OCI-LY7 (cell line): ENCODE data around the gene NFATC1. TPM values are rescaled to one million over a fixed set of nuclear protein-coding genes. Genes with fewer than 3 reads are reported as not detected.

Source experiments
- BruUV-seq: library from RNA; stranded (reverse); fragments of 400-500 nt; replicated peaks from 2 replicates; lab custom pipeline; 2021; lab: Mats Ljungman, UMichigan
- CTCF ChIA-PET: fragments of 300-600 bp; sonication (Branson Sonifier 250); formaldehyde crosslinking; loops from one replicate; lab custom pipeline; 2022; ENCODE audit warnings: antibody characterized with exemption; ENCODE audit not compliant: unreplicated experiment; lab: Charles Lee
- POLR2A ChIA-PET: fragments of 300-600 bp; sonication (Branson Sonifier 250); formaldehyde crosslinking; loops from one replicate; lab custom pipeline; 2022; ENCODE audit warnings: antibody characterized with exemption; lab: Charles Lee
- DNase-seq: peaks from one replicate; pipeline ENCODE4 v3.0.0-alpha.2; 2015; ENCODE audit warnings: low spot score
- H2AFZ ChIP-seq: fragments of 200-600 bp; sonication (generic), shearing (Covaris generic); 2 replicates; pipeline ENCODE4 v1.6.1; 2014; ENCODE audit warnings: mild to moderate bottlenecking, antibody characterized with exemption, low read length, moderate library complexity
- H3K27ac ChIP-seq: fragments of 200-600 bp; sonication (generic); 2 replicates; pipeline ENCODE4 v1.5.1; 2014; ENCODE audit warnings: mixed run types, low read depth, mild to moderate bottlenecking, moderate library complexity, low read length, inconsistent platforms; ENCODE audit not compliant: poor library complexity, severe bottlenecking
- H3K36me3 ChIP-seq: fragments of 200-600 bp; sonication (generic); 2 replicates; pipeline ENCODE4 v1.6.1; 2014; ENCODE audit warnings: mild to moderate bottlenecking, antibody characterized with exemption, low read length, moderate library complexity, mixed read lengths; ENCODE audit not compliant: insufficient read depth
- H3K4me1 ChIP-seq: fragments of 200-600 bp; sonication (generic); 2 replicates; pipeline ENCODE4 v1.5.1; 2014; ENCODE audit warnings: mild to moderate bottlenecking, low read length; ENCODE audit not compliant: insufficient read depth, poor library complexity, severe bottlenecking
- H3K4me2 ChIP-seq: fragments of 200-600 bp; sonication (generic); 2 replicates; pipeline ENCODE4 v1.6.1; 2014; ENCODE audit warnings: mild to moderate bottlenecking, low read length
- H3K4me3 ChIP-seq: fragments of 200-600 bp; sonication (generic); 2 replicates; pipeline ENCODE4 v1.5.1; 2014; ENCODE audit warnings: mild to moderate bottlenecking, low read depth, low read length; ENCODE audit not compliant: poor library complexity, severe bottlenecking
- H3K79me2 ChIP-seq: fragments of 200-600 bp; sonication (generic); 2 replicates; pipeline ENCODE4 v1.6.1; 2016; ENCODE audit warnings: low read depth, mild to moderate bottlenecking, low read length, moderate library complexity, mixed read lengths; ENCODE audit not compliant: insufficient read depth
- H3K9me2 ChIP-seq: fragments of 200-600 bp; sonication (generic); 2 replicates; pipeline ENCODE4 v1.6.1; 2016; ENCODE audit warnings: mild to moderate bottlenecking, low read length, mixed read lengths; ENCODE audit not compliant: insufficient read depth
- H3K9me3 ChIP-seq: fragments of 200-600 bp; sonication (generic); 2 replicates; pipeline ENCODE4 v1.6.1; 2014; ENCODE audit warnings: mild to moderate bottlenecking, mixed run types, low read length, mixed read lengths
- H4K20me1 ChIP-seq: fragments of 200-600 bp; sonication (generic); 2 replicates; pipeline ENCODE4 v1.6.1; 2014; ENCODE audit warnings: mild to moderate bottlenecking, antibody characterized with exemption, low read length, moderate library complexity, mixed read lengths; ENCODE audit not compliant: insufficient read depth
- CTCF ChIP-seq: fragments of 200-600 bp; sonication (generic); conservative IDR thresholded peaks from 2 replicates; pipeline ENCODE4 v1.5.1; 2014; ENCODE audit warnings: mild to moderate bottlenecking, antibody characterized with exemption, low read length, moderate library complexity, mixed read lengths
- EZH2phosphoT487 ChIP-seq: fragments of 200-600 bp; sonication (generic); IDR thresholded peaks from 2 replicates; pipeline ENCODE4 v1.6.1; 2018; ENCODE audit warnings: low read depth, borderline replicate concordance, mild to moderate bottlenecking, mixed run types, antibody characterized with exemption, low read length, moderate library complexity, mixed read lengths
- intact Hi-C: fragments of 100-400 bp; cut with micrococcal nuclease; formaldehyde crosslinking; loops from one replicate; pipeline ENCODE4 v1.10.0; 2022; ENCODE audit not compliant: unreplicated experiment
- total RNA-seq, 2 experiments: library from RNA; depleted of rRNA in 1 of 2; stranded (reverse); fragments of >200 nt in 1 of 2; shearing (Covaris generic) in 1 of 2; gene quantifications; 2 replicates each; pipeline ENCODE4 v1.2.3, GENCODE V29; 2014 to 2022

NFATC1 gene
- total RNA-seq, 2 experiments from 2014 or later = 23.6 to 50.4 TPM

- Histone ChIP-seq H3K9me3 (no peaks in the 10 kb centered on the region), H4K20me1 (no peaks in the 10 kb centered on the region), H3K36me3 (peaks cover 3% of the 10 kb centered on the region), H3K79me2 (no peaks in the 10 kb centered on the region), H2AFZ (no peak overlapping the region), H3K4me1 (no peaks in the 10 kb centered on the region), H3K27ac (no peak overlapping the region), H3K4me3 (no peak overlapping the region), H3K9me2 (no peaks in the 10 kb centered on the region), H3K4me2 (no peak overlapping the region)
- POLR2A ChIA-PET = no interaction called here
- CTCF ChIA-PET = no interaction called here
- no TSS peak for BruUV-seq
- no peak for DNase-seq
- intact Hi-C loops = no loop called here
- TF ChIP-seq CTCF = no peak
- TF ChIP-seq EZH2phosphoT487 = no peak
Measured at GRCh38 chr18:79485788-79486355, 90.1 kb downstream of the NFATC1 start.

- ChIA-PET POLR2A (no interaction called here), CTCF (no interaction called here)
- H3K9me3 ChIP-seq = no peaks in the 10 kb centered on the region
- no peaks in the 10 kb centered on the region for H3K79me2 ChIP-seq
- no peak overlapping the region for H3K27ac ChIP-seq
- intact Hi-C loops = no loop called here
- DNase-seq = no peak
- no peaks in the 10 kb centered on the region for H3K4me1 ChIP-seq
- H2AFZ ChIP-seq = no peak overlapping the region
- H3K36me3 ChIP-seq = peaks cover 3% of the 10 kb centered on the region
- BruUV-seq = no TSS peak
- H3K9me2 ChIP-seq = no peaks in the 10 kb centered on the region
- H3K4me3 ChIP-seq = no peak overlapping the region
- H3K4me2 ChIP-seq = no peak overlapping the region
- TF ChIP-seq CTCF (no peak), EZH2phosphoT487 (no peak)
- H4K20me1 ChIP-seq = no peaks in the 10 kb centered on the region
Measured at GRCh38 chr18:79486356-79487182, 90.8 kb downstream of the NFATC1 start.
